Measurements from ENCODE around the gene VAV2.

GRCh38 chr9:133888809-133889491 is 103.2 kb downstream of the VAV2 start:
- TF ChIP-seq, protein P1, sequence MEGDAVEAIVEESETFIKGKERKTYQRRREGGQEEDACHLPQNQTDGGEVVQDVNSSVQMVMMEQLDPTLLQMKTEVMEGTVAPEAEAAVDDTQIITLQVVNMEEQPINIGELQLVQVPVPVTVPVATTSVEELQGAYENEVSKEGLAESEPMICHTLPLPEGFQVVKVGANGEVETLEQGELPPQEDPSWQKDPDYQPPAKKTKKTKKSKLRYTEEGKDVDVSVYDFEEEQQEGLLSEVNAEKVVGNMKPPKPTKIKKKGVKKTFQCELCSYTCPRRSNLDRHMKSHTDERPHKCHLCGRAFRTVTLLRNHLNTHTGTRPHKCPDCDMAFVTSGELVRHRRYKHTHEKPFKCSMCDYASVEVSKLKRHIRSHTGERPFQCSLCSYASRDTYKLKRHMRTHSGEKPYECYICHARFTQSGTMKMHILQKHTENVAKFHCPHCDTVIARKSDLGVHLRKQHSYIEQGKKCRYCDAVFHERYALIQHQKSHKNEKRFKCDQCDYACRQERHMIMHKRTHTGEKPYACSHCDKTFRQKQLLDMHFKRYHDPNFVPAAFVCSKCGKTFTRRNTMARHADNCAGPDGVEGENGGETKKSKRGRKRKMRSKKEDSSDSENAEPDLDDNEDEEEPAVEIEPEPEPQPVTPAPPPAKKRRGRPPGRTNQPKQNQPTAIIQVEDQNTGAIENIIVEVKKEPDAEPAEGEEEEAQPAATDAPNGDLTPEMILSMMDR (IDR thresholded peaks at IDR 0.05): no peak
- TF ChIP-seq ZFX (IDR thresholded peaks at IDR 0.05; ENCODE audit: borderline replicate concordance): no peak
